Esophagus mucosa (tissue), 1 donor: ENCODE data around the gene QSOX2. TPM values are rescaled to one million over a fixed set of nuclear protein-coding genes. Genes with fewer than 3 reads are reported as not detected.

Experiments
- ATAC-seq: fragments of 200-7000 bp; cut with Tn5 transposase; one replicate; pipeline ENCODE4 v1.9.1; 2020
- total RNA-seq: library from RNA; stranded (reverse); gene quantifications from one replicate; pipeline ENCODE4 v1.2.4, GENCODE V29; 2023
- donor health status: DM: yes; HTN: yes; CAD: no.

Gene QSOX2
- 3.0 TPM for total RNA-seq

- peak; percentile 85 for ATAC-seq
Measured at GRCh38 chr9:136245219-136246150, at the start of gene QSOX2. Gene QSOX2 (minus strand): TSS chr9:136245812. CDS start chr9:136245803, 9 bp downstream.

- no peak for ATAC-seq
Measured at GRCh38 chr9:136295055-136295454, 49.4 kb upstream of the QSOX2 start.

GRCh38 chr9:136294437-136294836, 48.8 kb upstream of the QSOX2 start:
- ATAC-seq = no peak

GRCh38 chr9:136293476-136294077, 48.0 kb upstream of the QSOX2 start:
- no peak for ATAC-seq

- peak; percentile 3 for ATAC-seq
Measured at GRCh38 chr9:136292591-136293448, 47.2 kb upstream of the QSOX2 start.

GRCh38 chr9:136292026-136292538, 46.5 kb upstream of the QSOX2 start:
- ATAC-seq = no peak

GRCh38 chr9:136291306-136292025, 45.9 kb upstream of the QSOX2 start:
- ATAC-seq = no peak

GRCh38 chr9:136290508-136291000, 44.9 kb upstream of the QSOX2 start:
- ATAC-seq = no peak

- no peak for ATAC-seq
Measured at GRCh38 chr9:136289651-136290507, 44.3 kb upstream of the QSOX2 start.

- ATAC-seq = no peak
Measured at GRCh38 chr9:136287960-136288753, 42.5 kb upstream of the QSOX2 start.

- ATAC-seq = no peak
Measured at GRCh38 chr9:136286987-136287379, 41.4 kb upstream of the QSOX2 start.

- no peak for ATAC-seq
Measured at GRCh38 chr9:136286359-136286986, 40.9 kb upstream of the QSOX2 start.

- no peak for ATAC-seq
Measured at GRCh38 chr9:136285501-136286358, 40.1 kb upstream of the QSOX2 start.

GRCh38 chr9:136284951-136285350, 39.3 kb upstream of the QSOX2 start:
- ATAC-seq = no peak

GRCh38 chr9:136284311-136284710, 38.7 kb upstream of the QSOX2 start:
- ATAC-seq = no peak

- ATAC-seq = peak; percentile 81
Measured at GRCh38 chr9:136283291-136284235, 38.0 kb upstream of the QSOX2 start.

GRCh38 chr9:136282272-136282861, 36.8 kb upstream of the QSOX2 start:
- no peak for ATAC-seq
